ENCODE data around the gene GLOD5.

Gene GLOD5
- long read RNA-seq, donor 1 = 0 reads
- long read RNA-seq, donor 2 = 0 reads
- long read RNA-seq, donor 3 = 0 reads
- long read RNA-seq, donor 4 = 0 reads
- long read RNA-seq, donor 5 = 0 reads
- long read RNA-seq, donor 6, partial matches to known transcripts = 0 of 1 reads
- long read RNA-seq, donor 6, other reads (novel, unspliced or antisense) = 0 of 1 reads
- long read RNA-seq, donor 7 = 0 reads
- long read RNA-seq, donor 8 = 0 reads

- DNase-seq = peak; percentile 44
Measured at GRCh38 chrX:48761674-48762471, at the start of gene GLOD5. GLOD5 (plus strand) TSS chrX:48761747; CDS start chrX:48761791, 44 bp downstream.

- DNase-seq = no peak
Measured at GRCh38 chrX:48711929-48712505, 49.5 kb upstream of the GLOD5 start.

GRCh38 chrX:48713847-48714246, 47.7 kb upstream of the GLOD5 start:
- no peak for DNase-seq

GRCh38 chrX:48714573-48714972, 47.0 kb upstream of the GLOD5 start:
- no peak for DNase-seq

- DNase-seq = no peak
Measured at GRCh38 chrX:48715072-48715471, 46.5 kb upstream of the GLOD5 start.

- no peak for DNase-seq
Measured at GRCh38 chrX:48715876-48716502, 45.6 kb upstream of the GLOD5 start.

- DNase-seq = no peak
Measured at GRCh38 chrX:48719958-48720357, 41.6 kb upstream of the GLOD5 start.

GRCh38 chrX:48720577-48721250, 40.8 kb upstream of the GLOD5 start:
- no peak for DNase-seq

GRCh38 chrX:48721916-48722315, 39.6 kb upstream of the GLOD5 start:
- DNase-seq = no peak

- DNase-seq = no peak
Measured at GRCh38 chrX:48726596-48726995, 35.0 kb upstream of the GLOD5 start.

- no peak for DNase-seq
Measured at GRCh38 chrX:48728653-48729052, 32.9 kb upstream of the GLOD5 start.

- no peak for DNase-seq
Measured at GRCh38 chrX:48736303-48736702, 25.2 kb upstream of the GLOD5 start.

- DNase-seq = no peak
Measured at GRCh38 chrX:48736878-48737212, 24.7 kb upstream of the GLOD5 start.

- peak; percentile 87 for DNase-seq
Measured at GRCh38 chrX:48737213-48737938, 24.2 kb upstream of the GLOD5 start.

- no peak for DNase-seq
Measured at GRCh38 chrX:48737940-48738339, 23.6 kb upstream of the GLOD5 start.

GRCh38 chrX:48741834-48742233, 19.7 kb upstream of the GLOD5 start:
- no peak for DNase-seq

- no peak for DNase-seq
Measured at GRCh38 chrX:48745222-48745621, 16.3 kb upstream of the GLOD5 start.

- DNase-seq = peak; percentile 4
Measured at GRCh38 chrX:48747415-48748016, 14.0 kb upstream of the GLOD5 start.

GRCh38 chrX:48749182-48749581, 12.4 kb upstream of the GLOD5 start:
- no peak for DNase-seq

GRCh38 chrX:48751343-48751742, 10.2 kb upstream of the GLOD5 start:
- no peak for DNase-seq

GRCh38 chrX:48752498-48752897, 9.0 kb upstream of the GLOD5 start:
- DNase-seq = no peak

Measured in right kidney (tissue), 9 donors.